C4-2B (cell line): ENCODE results near the gene VRK3.

Experiments
- H3K27ac ChIP-seq: fragments of 450-650 bp; 2 replicates; pipeline ENCODE4 v1.5.1; 2017
- ZFX ChIP-seq: fragments of 450-650 bp; IDR thresholded peaks from 2 replicates; pipeline ENCODE4 v1.6.1; 2017
- TF ChIP-seq, protein P1 (sequence below): fragments of 450-650 bp; conservative IDR thresholded peaks from 2 replicates; pipeline ENCODE4 v1.5.1; 2017; ENCODE audit warnings: mild to moderate bottlenecking

VRK3 gene

DNA sequence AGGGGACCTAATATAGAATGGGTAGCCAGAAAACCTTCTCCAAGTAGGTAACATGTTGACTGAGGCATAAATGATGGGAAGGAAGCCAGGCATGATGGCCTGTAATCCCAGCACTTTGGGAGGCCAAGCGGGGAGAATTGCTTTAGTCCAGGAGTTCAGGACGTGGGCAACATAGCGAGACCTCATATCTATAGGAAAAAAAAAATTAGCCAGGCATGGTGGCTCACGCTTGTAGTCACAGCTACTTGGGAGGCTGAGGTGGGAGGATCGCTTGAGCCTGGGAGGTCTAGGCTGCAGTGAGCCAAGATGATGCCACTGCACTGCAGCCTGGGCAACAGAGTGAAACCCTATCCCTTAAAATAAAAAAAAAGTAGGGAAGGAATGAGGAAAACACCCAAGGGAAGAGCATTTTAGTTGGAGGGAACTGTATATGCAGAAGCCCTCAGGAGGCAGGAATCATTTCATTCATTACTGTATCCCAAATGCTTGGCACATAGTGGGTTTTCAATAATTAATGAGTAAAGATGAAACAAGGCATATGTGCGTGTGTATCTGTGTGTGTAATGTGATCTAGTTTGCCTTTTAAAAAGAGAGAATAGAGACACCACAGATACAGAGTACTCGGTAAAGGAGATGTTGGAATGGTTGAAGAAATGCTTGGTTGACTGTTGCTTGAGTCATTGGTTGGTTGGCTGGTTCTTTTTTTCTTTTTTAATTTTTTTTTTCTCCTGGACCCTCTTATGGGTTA is 93.7 kb downstream of the VRK3 start:
- H3K27ac ChIP-seq: no peak overlapping the region
- TF ChIP-seq ZFX: no peak
- TF ChIP-seq, protein P1, sequence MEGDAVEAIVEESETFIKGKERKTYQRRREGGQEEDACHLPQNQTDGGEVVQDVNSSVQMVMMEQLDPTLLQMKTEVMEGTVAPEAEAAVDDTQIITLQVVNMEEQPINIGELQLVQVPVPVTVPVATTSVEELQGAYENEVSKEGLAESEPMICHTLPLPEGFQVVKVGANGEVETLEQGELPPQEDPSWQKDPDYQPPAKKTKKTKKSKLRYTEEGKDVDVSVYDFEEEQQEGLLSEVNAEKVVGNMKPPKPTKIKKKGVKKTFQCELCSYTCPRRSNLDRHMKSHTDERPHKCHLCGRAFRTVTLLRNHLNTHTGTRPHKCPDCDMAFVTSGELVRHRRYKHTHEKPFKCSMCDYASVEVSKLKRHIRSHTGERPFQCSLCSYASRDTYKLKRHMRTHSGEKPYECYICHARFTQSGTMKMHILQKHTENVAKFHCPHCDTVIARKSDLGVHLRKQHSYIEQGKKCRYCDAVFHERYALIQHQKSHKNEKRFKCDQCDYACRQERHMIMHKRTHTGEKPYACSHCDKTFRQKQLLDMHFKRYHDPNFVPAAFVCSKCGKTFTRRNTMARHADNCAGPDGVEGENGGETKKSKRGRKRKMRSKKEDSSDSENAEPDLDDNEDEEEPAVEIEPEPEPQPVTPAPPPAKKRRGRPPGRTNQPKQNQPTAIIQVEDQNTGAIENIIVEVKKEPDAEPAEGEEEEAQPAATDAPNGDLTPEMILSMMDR: no peak

DNA sequence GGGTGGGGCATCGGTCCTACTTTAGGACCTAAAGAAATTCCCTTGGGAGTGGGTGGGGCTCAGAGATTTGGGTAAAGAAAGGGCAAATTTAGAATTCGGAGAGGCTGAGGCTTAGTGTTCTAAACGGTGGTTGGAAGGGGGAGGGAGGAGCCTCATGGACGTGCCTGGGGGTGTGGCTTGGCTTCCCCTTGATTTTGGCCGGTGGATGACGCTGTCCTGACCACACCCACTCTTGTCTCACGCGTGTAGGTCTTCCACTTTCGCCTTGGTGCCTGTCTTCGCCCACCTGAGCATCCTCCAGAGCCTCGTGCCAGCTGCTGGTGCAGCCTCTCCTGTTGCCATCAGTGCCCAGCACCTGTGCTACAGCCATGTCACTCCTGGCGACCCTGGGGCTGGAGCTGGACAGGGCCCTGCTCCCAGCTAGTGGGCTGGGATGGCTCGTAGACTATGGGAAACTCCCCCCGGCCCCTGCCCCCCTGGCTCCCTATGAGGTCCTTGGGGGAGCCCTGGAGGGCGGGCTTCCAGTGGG is 94.6 kb downstream of the VRK3 start:
- TF ChIP-seq, protein P1: no peak
- peak overlapping the region; percentile 100; the same call in 1 of the 2 replicates for H3K27ac ChIP-seq

DNA sequence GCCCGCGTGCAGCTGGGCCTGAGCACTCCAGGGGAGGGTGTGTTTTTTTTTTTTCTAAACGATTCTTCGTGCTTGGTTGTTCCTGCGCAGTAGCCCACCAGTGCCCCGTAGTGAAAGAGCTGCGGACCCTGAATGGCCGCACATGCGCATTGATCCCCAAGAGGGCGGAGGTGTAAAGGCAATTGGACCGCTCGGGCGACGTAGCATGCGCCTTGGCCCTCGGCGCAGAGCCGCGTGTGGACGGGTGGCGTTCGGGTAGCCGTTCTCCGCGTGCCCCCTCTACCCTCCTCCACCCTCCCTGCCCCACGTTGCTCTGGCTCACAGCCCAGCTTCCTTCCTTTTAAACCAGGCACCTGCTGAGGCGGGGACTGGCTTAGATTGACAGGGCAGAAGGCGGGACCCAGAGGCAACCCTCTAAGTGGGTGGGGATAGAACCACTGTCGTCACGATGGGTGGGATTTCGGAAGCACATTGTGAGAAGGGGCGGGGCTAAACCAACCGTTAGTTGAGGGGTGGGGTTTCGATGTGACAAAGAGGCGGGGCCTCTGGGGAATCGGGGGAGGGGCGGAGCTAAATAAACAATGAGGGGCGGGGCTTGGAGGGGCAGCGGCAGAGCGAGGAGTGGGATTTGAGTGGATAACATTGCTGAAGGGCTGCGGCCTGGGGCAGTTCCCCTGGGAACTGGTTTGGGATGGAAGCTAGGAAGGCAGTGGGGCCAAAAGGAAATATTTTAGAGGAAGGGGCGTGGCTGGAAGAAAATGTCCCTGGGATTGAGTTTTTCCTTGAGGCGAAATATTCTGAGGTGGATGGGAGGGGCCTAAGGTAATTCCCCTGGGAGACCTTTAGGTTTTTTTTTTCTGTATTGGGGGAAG is 95.3 kb downstream of the VRK3 start:
- H3K27ac ChIP-seq: peak overlapping the region; percentile 100
- TF ChIP-seq, protein P1: no peak
- no peak for TF ChIP-seq ZFX

DNA sequence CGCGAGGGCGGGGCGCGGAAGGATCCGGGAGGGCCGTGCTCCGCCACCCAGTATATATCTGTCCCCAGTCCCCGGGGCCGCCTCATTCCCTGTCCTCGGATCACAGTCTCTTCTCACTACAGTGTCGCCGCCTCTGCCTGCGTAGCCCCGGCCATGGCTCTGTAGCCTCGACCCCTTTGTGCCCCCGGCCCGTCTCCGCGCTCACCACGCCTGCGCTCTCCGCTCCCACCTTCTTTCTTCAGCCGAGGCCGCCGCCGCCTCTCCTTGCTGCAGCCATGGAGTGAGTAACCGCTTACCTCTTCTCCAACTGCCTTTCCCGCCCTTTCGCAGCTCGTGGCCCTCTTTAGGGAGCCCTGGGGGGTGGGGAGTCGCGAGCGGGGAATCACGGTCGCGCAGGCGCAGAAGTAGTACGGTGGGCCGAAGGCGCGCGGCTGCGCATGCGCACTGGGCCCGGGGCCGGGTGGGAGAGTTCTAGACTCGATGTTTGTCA is 96.0 kb downstream of the VRK3 start, which contains the start of the genes ATF5 and NUP62:
Gene ATF5 (plus strand): TSS at position 85 of the 490 bp plus-strand sequence. CDS start 1,646 bp downstream, outside the sequence.
Gene NUP62 (minus strand): TSS at position 384 of the 490 bp plus-strand sequence. CDS start 19,697 bp downstream, outside the sequence.
- peak within 1 kb of the TSS; percentile 100 for H3K27ac ChIP-seq
- peak; percentile 69; the same call in 1 of the 2 replicates for TF ChIP-seq ZFX
- TF ChIP-seq, protein P1: no peak

GRCh38 chr19:49927526-49928264 is 97.5 kb downstream of the VRK3 start:
- TF ChIP-seq ZFX: no peak
- TF ChIP-seq, protein P1: no peak
- H3K27ac ChIP-seq: peak overlapping the region; percentile 100

DNA sequence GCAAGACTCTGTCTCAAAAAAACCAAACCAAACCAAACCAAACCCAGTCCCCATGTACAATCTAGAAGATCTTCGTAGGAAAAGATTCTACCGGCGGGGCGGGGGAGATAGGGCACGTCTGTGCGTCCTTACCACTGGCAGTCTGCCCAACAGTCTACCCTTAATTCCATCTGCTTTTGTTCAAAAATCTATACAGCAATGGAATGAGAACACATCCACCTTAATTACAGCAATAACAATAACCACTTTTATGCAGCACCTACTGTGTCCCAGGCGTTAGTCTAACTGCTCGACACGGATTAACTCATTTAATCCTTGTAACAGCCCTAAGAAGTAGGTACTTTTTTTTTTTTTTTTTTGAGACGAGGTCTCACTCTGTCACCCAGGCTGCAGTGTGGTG is 98.7 kb downstream of the VRK3 start:
- no peak for TF ChIP-seq ZFX
- TF ChIP-seq, protein P1: no peak
- no peak overlapping the region for H3K27ac ChIP-seq
